HG02571 (cell line): ENCODE data around the gene ADRB1.

Experiments used
- ATAC-seq: cut with Tn5 transposase; IDR thresholded peaks from one replicate; pipeline ENCODE4 v1.9.1; 2021; ENCODE audit warnings: mild to moderate bottlenecking, moderate library complexity; ENCODE audit not compliant: unreplicated experiment

ADRB1 gene

GRCh38 chr10:114043532-114044246 lies at the start of gene ADRB1:
Gene ADRB1, plus strand, starts transcription at chr10:114043866. Its CDS starts 267 bp downstream, at chr10:114044133.
- ATAC-seq = peak; percentile 49

- ATAC-seq = no peak
These were observed 48.5 kb upstream of the ADRB1 start for GRCh38 chr10:113995201-113995600.

GRCh38 chr10:113997428-113997827 lies 46.2 kb upstream of the ADRB1 start:
- no peak for ATAC-seq

GRCh38 chr10:113999531-113999930 lies 44.1 kb upstream of the ADRB1 start:
- no peak for ATAC-seq

GRCh38 chr10:114000457-114001010 lies 43.1 kb upstream of the ADRB1 start:
- ATAC-seq = no peak

- no peak for ATAC-seq
These were observed 41.2 kb upstream of the ADRB1 start for GRCh38 chr10:114002422-114002821.

- ATAC-seq = no peak
These were observed 40.3 kb upstream of the ADRB1 start for GRCh38 chr10:114003161-114003941.

- no peak for ATAC-seq
These were observed 34.2 kb upstream of the ADRB1 start for GRCh38 chr10:114009281-114009996.

GRCh38 chr10:114010316-114010715 lies 33.4 kb upstream of the ADRB1 start:
- ATAC-seq = no peak

GRCh38 chr10:114012650-114013049 lies 31.0 kb upstream of the ADRB1 start:
- ATAC-seq = no peak

- ATAC-seq = no peak
These were observed 28.0 kb upstream of the ADRB1 start for GRCh38 chr10:114015708-114016107.

- no peak for ATAC-seq
These were observed 26.4 kb upstream of the ADRB1 start for GRCh38 chr10:114017271-114017670.

GRCh38 chr10:114017873-114018272 lies 25.8 kb upstream of the ADRB1 start:
- ATAC-seq = no peak

- ATAC-seq = no peak
These were observed 24.4 kb upstream of the ADRB1 start for GRCh38 chr10:114019226-114019625.

- ATAC-seq = no peak
These were observed 22.5 kb upstream of the ADRB1 start for GRCh38 chr10:114021154-114021553.

GRCh38 chr10:114021717-114022680 lies 21.7 kb upstream of the ADRB1 start:
- no peak for ATAC-seq

- no peak for ATAC-seq
These were observed 20.7 kb upstream of the ADRB1 start for GRCh38 chr10:114022766-114023597.

GRCh38 chr10:114024876-114025610 lies 18.6 kb upstream of the ADRB1 start:
- ATAC-seq = peak; percentile 79
